ENCODE results near the gene GSTT2.
"Not testable (repeated sequence)": the region's sequence is repeated elsewhere in the genome, so short reads cannot be mapped to it uniquely, and the experiment has no call there.

GSTT2 gene

GRCh38 chr22:23979557-23980240 lies at the start of gene GSTT2:
Gene GSTT2 (plus strand): TSS chr22:23980134.
- H3K27ac ChIP-seq; H3K36me3 ChIP-seq; H3K27me3 ChIP-seq; H3K9me3 ChIP-seq; H3K4me1 ChIP-seq (ENCODE audit: control insufficient read depth in 1 of 2, insufficient read depth in 1 of 2, low read depth in 1 of 2, low read length in 1 of 2); H3K4me3 ChIP-seq (ENCODE audit: low read depth in 1 of 2, low read length in 1 of 2): not testable (repeated sequence)

- no peak overlapping the region for H3K4me3 ChIP-seq (ENCODE audit: low read depth in 1 of 2, low read length in 1 of 2)
- H3K27ac ChIP-seq = no peak overlapping the region
- no peaks in the 10 kb centered on the region for H3K36me3 ChIP-seq
- no peaks in the 10 kb centered on the region for H3K9me3 ChIP-seq
- no peaks in the 10 kb centered on the region for H3K27me3 ChIP-seq
- no peaks in the 10 kb centered on the region for H3K4me1 ChIP-seq (ENCODE audit: control insufficient read depth in 1 of 2, insufficient read depth in 1 of 2, low read depth in 1 of 2, low read length in 1 of 2)
- TF ChIP-seq CTCF (IDR thresholded peaks at IDR 0.05) = no peak
Measured at GRCh38 chr22:23938328-23939016, 41.5 kb upstream of the GSTT2 start.

GRCh38 chr22:23939017-23939357 lies 40.9 kb upstream of the GSTT2 start:
- no peak overlapping the region for H3K27ac ChIP-seq
- no peaks in the 10 kb centered on the region for H3K36me3 ChIP-seq
- H3K27me3 ChIP-seq = no peaks in the 10 kb centered on the region
- no peak for TF ChIP-seq CTCF (IDR thresholded peaks at IDR 0.05)
- H3K9me3 ChIP-seq = no peaks in the 10 kb centered on the region
- no peak overlapping the region for H3K4me3 ChIP-seq (ENCODE audit: low read depth in 1 of 2, low read length in 1 of 2)
- no peaks in the 10 kb centered on the region for H3K4me1 ChIP-seq (ENCODE audit: control insufficient read depth in 1 of 2, insufficient read depth in 1 of 2, low read depth in 1 of 2, low read length in 1 of 2)

GRCh38 chr22:23940166-23940565 lies 39.8 kb upstream of the GSTT2 start:
- H3K27me3 ChIP-seq; H3K4me1 ChIP-seq (ENCODE audit: control insufficient read depth in 1 of 2, insufficient read depth in 1 of 2, low read depth in 1 of 2, low read length in 1 of 2); H3K4me3 ChIP-seq (ENCODE audit: low read depth in 1 of 2, low read length in 1 of 2); H3K36me3 ChIP-seq; H3K9me3 ChIP-seq; H3K27ac ChIP-seq: not testable (repeated sequence)

- H3K4me3 ChIP-seq (ENCODE audit: low read depth in 1 of 2, low read length in 1 of 2) = not testable (repeated sequence)
Measured at GRCh38 chr22:23947391-23947790, 32.5 kb upstream of the GSTT2 start.

GRCh38 chr22:23949764-23950163 lies 30.2 kb upstream of the GSTT2 start:
- not testable (repeated sequence) for H3K9me3 ChIP-seq; H3K4me1 ChIP-seq (ENCODE audit: control insufficient read depth in 1 of 2, insufficient read depth in 1 of 2, low read depth in 1 of 2, low read length in 1 of 2); H3K27me3 ChIP-seq; H3K36me3 ChIP-seq; H3K27ac ChIP-seq; H3K4me3 ChIP-seq (ENCODE audit: low read depth in 1 of 2, low read length in 1 of 2)

More at GRCh38 chr22:23947391-23947790, 32.5 kb upstream of the GSTT2 start:
- not testable (repeated sequence) for H3K4me1 ChIP-seq (ENCODE audit: control insufficient read depth in 1 of 2, insufficient read depth in 1 of 2, low read depth in 1 of 2, low read length in 1 of 2); H3K36me3 ChIP-seq; H3K27me3 ChIP-seq; H3K9me3 ChIP-seq; H3K27ac ChIP-seq

- H3K9me3 ChIP-seq; H3K4me3 ChIP-seq (ENCODE audit: low read depth in 1 of 2, low read length in 1 of 2); H3K4me1 ChIP-seq (ENCODE audit: control insufficient read depth in 1 of 2, insufficient read depth in 1 of 2, low read depth in 1 of 2, low read length in 1 of 2); H3K27me3 ChIP-seq; H3K27ac ChIP-seq; H3K36me3 ChIP-seq: not testable (repeated sequence)
Measured at GRCh38 chr22:23951383-23951782, 28.6 kb upstream of the GSTT2 start.

- not testable (repeated sequence) for H3K36me3 ChIP-seq; H3K27ac ChIP-seq; H3K27me3 ChIP-seq; H3K4me1 ChIP-seq (ENCODE audit: control insufficient read depth in 1 of 2, insufficient read depth in 1 of 2, low read depth in 1 of 2, low read length in 1 of 2); H3K9me3 ChIP-seq; H3K4me3 ChIP-seq (ENCODE audit: low read depth in 1 of 2, low read length in 1 of 2)
Measured at GRCh38 chr22:23952794-23953405, 27.0 kb upstream of the GSTT2 start.

GRCh38 chr22:23953485-23953884 lies 26.4 kb upstream of the GSTT2 start:
- not testable (repeated sequence) for H3K4me1 ChIP-seq (ENCODE audit: control insufficient read depth in 1 of 2, insufficient read depth in 1 of 2, low read depth in 1 of 2, low read length in 1 of 2); H3K9me3 ChIP-seq; H3K27me3 ChIP-seq; H3K36me3 ChIP-seq; H3K4me3 ChIP-seq (ENCODE audit: low read depth in 1 of 2, low read length in 1 of 2); H3K27ac ChIP-seq

GRCh38 chr22:23954193-23954990 lies 25.5 kb upstream of the GSTT2 start:
- H3K27ac ChIP-seq; H3K36me3 ChIP-seq; H3K9me3 ChIP-seq; H3K4me3 ChIP-seq (ENCODE audit: low read depth in 1 of 2, low read length in 1 of 2); H3K4me1 ChIP-seq (ENCODE audit: control insufficient read depth in 1 of 2, insufficient read depth in 1 of 2, low read depth in 1 of 2, low read length in 1 of 2); H3K27me3 ChIP-seq: not testable (repeated sequence)

- H3K27ac ChIP-seq; H3K27me3 ChIP-seq; H3K36me3 ChIP-seq; H3K9me3 ChIP-seq; H3K4me3 ChIP-seq (ENCODE audit: low read depth in 1 of 2, low read length in 1 of 2); H3K4me1 ChIP-seq (ENCODE audit: control insufficient read depth in 1 of 2, insufficient read depth in 1 of 2, low read depth in 1 of 2, low read length in 1 of 2): not testable (repeated sequence)
Measured at GRCh38 chr22:23954991-23955305, 25.0 kb upstream of the GSTT2 start.

Data from neutrophil (primary cell).